Mononuclear cell (primary cell): Measurements from ENCODE around the gene IQGAP2. TPM values are rescaled to one million over a fixed set of nuclear protein-coding genes. Genes with fewer than 3 reads are reported as not detected.

Source experiments
- H3K27me3 ChIP-seq: 2 replicates; pipeline ENCODE4 v1.6.0; 2011; ENCODE audit warnings: low read length, control low read depth; ENCODE audit not compliant: insufficient read depth
- H3K4me1 ChIP-seq: 2 replicates; pipeline ENCODE4 v1.5.1; 2011; ENCODE audit warnings: mild to moderate bottlenecking, low read length, control low read depth; ENCODE audit not compliant: insufficient read depth
- H3K4me3 ChIP-seq: 2 replicates; pipeline ENCODE4 v1.5.1; 2011; ENCODE audit warnings: mild to moderate bottlenecking, low read length, moderate library complexity
- H3K9me3 ChIP-seq: 2 replicates; pipeline ENCODE4 v1.5.1; 2011; ENCODE audit warnings: low read depth, mild to moderate bottlenecking, control low read depth, low read length
- total RNA-seq: library from RNA; depleted of rRNA; stranded (reverse); fragments of >200 nt; gene quantifications from one replicate; pipeline ENCODE4 v1.2.3, GENCODE V29; 2012

IQGAP2 gene
- total RNA-seq, 1 donor, result 75.0 TPM

DNA sequence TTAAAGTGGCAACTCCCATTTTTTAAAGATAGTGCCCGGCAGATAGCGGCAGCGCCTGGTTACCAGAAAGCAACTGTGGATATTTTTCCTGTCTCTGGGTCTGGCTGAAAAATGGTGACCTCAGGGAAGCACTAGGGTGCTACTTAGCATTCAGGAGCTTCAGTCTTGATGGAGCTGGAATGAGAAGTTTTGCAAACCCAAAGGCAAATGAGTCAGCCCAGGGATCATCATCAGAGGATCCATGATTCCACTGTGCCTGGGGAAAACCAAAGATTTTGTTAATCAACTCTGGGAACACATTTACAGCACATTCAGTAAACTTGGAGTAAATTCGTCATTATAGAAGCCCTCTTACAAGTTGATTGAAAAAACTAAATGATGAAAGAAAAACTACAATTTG is 339.5 kb downstream of the IQGAP2 start:
- peaks cover 24% of the 10 kb centered on the region for H3K4me1 ChIP-seq
- H3K27me3 ChIP-seq, result no peaks in the 10 kb centered on the region
- no peaks in the 10 kb centered on the region for H3K9me3 ChIP-seq
- H3K4me3 ChIP-seq, result no peak overlapping the region

DNA sequence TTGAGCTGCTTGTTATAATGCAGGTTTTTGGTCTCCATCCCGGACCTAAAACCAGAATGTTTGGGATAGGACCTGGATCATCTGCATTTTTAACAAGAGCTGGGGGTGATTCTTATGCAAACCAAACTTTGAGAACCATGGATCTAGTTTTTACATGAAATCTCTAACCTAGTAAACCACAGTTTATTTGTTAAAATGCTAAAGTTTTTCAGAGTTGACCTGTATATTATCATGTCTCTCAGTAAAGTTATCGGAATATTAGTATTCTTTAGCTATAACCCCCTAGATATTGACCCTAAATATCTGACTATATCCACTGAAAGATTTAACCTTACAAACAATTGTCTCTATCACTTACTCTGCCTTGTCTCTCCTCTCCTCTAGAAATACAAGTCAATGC is 341.5 kb downstream of the IQGAP2 start:
- Histone ChIP-seq H3K4me1 (peaks cover 4% of the 10 kb centered on the region), H3K4me3 (no peak overlapping the region), H3K9me3 (no peaks in the 10 kb centered on the region), H3K27me3 (no peaks in the 10 kb centered on the region)

DNA sequence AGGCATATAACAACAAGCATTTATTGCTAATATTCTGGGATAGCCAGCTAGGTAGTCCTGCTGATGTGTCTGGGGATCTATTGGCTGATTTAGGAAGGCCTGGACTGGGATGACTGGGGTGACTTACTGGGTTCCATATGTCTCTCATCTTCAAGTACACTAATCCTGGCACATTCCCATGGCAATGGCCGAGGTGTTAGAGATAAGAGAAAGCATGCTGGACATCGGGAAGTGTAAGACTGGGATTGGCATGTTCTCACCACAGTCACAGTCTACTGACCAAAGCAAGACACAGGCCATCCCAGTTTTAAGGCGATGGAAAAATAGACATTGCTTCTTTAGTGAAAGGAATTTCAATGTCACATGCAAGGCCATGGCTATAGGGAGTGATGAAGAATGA is 342.6 kb downstream of the IQGAP2 start:
- Histone ChIP-seq H3K4me1 (peaks cover 4% of the 10 kb centered on the region), H3K4me3 (no peak overlapping the region), H3K9me3 (no peaks in the 10 kb centered on the region)

DNA sequence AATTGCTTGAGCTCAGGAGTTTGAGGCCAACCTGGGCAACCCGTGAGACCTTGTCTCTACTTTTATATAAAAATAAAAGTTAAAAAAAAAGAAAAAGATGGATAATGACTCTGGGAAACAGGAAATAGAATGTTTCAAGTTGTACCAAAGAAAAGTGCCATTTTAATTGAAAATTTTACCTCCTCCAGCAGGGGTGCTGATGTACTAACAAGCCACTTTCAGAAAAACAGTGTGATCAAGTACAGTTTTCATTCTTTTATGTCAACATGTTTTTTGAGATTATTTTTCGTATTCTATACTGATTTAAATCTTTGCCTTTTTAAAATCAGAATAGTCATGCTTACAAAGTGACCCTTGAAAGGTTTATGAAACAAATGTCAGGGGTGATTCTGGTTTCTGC is 343.6 kb downstream of the IQGAP2 start:
- Histone ChIP-seq H3K9me3 (no peaks in the 10 kb centered on the region), H3K4me1 (peaks cover 3% of the 10 kb centered on the region), H3K27me3 (no peaks in the 10 kb centered on the region), H3K4me3 (no peak overlapping the region)

More for the DNA sequence above, 342.6 kb downstream of the IQGAP2 start:
- H3K27me3 ChIP-seq, result no peaks in the 10 kb centered on the region

DNA sequence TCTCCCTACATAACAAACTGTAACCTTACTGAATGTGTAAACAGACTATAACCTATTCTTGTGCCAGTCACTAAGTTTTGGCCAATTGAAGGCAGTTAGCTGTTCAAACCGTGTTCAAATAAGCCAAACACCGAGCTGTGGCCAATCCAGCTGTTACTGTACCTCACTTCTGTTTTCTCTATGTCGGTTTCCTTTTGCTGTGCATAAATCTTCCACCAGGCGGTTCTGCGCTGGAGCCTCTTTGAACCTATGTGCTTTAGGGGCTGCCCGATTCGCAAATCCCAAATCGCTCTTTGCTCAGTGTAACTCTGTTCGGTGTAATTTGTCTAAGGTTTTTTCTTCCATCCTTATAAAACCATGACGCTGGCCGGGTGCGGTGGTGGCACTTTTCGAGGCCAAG is 344.6 kb downstream of the IQGAP2 start:
- Histone ChIP-seq H3K4me1 (no peaks in the 10 kb centered on the region), H3K27me3 (no peaks in the 10 kb centered on the region), H3K9me3 (no peaks in the 10 kb centered on the region), H3K4me3 (no peak overlapping the region)

DNA sequence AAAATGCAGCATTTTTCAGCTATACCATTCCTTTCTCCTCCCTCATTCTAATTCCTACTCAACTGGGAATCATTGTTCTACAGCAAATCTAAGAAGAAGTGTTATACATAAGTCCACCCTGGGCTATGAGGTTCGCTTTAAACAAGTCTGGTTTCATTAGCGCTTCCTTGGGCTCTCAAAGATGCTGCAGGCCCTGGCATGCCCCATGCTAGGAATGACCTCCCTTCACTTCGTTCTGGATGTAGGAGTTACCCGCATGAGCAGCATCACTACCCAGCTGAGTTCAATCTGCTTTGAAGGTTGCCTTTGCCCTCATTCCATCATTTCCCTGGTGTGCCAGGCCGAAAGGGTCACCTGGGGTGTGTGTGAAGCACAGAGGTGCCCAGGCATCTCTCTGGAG is 348.2 kb downstream of the IQGAP2 start:
- no peaks in the 10 kb centered on the region for H3K27me3 ChIP-seq
- no peaks in the 10 kb centered on the region for H3K9me3 ChIP-seq
- H3K4me3 ChIP-seq, result no peak overlapping the region
- no peaks in the 10 kb centered on the region for H3K4me1 ChIP-seq

DNA sequence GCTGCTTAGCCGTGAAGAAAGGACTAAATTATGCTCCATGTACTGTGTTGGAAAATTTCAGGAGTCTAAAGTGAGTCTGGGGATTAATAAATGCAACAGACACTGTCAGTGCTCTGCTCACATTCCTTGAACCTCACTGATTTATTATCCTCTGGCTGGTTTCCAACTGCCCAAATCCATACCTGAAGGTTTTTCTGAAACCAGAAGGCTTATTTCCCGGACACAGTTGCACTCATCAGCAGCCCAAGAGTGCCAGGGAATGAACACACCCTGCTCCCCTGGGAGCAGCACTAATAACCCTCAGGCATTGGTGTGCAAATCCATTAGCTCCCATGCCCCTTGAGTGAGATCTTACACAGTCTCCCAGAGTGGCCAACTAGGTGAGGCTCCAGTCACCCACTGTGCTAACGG is 351.6 kb downstream of the IQGAP2 start:
- H3K9me3 ChIP-seq, result no peaks in the 10 kb centered on the region
- no peak overlapping the region for H3K4me3 ChIP-seq
- no peaks in the 10 kb centered on the region for H3K4me1 ChIP-seq
- H3K27me3 ChIP-seq, result no peaks in the 10 kb centered on the region

DNA sequence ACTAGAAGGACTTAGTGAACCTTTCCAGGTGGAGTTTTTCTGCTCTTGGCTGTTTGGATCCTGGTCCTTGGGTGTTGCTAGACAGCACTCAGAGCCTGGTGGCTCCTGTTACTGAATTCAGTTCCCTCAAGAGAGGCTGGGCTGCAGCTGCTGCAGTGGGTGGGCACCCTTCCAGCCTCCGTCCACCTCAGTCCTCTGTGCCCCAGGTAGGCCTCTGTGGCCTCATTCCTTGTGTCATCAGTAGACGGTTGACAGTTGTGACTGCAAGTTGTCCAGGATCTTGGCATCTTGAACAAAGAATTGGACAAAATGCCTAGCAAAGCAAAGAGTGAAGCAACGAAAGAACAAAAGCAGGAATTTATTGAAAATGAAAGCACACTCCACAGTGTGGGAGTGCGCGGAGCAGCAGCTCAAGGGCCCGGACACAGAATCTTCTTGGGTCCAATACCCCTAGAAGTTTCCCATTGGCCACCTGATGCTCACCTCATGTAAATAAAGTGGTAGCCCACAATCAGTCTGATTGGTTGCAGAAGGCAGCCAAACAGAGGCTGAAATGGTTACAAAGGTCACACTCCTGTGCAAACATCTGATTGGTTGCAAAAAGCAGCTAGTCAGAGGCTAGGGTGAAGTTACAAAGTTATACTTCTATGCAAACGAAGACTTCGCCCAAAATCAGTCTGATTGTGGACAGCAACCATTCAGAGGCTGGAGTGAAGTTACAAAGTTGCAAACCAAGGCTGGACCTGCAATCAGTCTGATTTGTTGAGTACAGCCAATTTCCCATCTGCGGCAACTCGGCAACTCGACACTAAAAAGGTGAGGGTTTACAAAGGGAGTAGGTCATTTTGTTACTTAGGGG is 352.9 kb downstream of the IQGAP2 start:
- H3K4me1 ChIP-seq, result no peaks in the 10 kb centered on the region
- no peaks in the 10 kb centered on the region for H3K9me3 ChIP-seq
- H3K4me3 ChIP-seq, result no peak overlapping the region
- H3K27me3 ChIP-seq, result no peaks in the 10 kb centered on the region

DNA sequence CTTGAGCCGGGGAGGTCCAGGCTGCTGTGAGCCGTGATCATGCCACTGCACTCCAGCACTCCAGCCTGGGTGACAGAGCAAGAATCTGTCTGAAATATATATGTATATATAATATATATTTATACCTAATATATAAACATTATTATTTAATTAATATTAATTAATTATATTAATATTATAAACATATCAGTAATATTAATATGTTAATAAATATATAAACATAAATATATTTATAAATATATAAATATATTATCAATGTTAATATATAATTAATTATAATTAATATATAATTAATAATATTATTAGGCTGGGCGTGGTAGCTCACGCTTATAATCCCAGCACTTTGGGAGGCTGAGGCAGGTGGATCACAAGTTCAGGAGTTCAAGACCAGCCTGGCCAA is 354.0 kb downstream of the IQGAP2 start:
- no peak overlapping the region for H3K4me3 ChIP-seq
- no peaks in the 10 kb centered on the region for H3K4me1 ChIP-seq
- no peaks in the 10 kb centered on the region for H3K9me3 ChIP-seq
- H3K27me3 ChIP-seq, result no peaks in the 10 kb centered on the region

Other genes starting within 250 kb of the IQGAP2 start
- gene F2RL2, start 220.1 kb downstream of the IQGAP2 start, total RNA-seq, result 0.10 TPM